ENCODE measurements around the gene CD200. TPM values are rescaled to one million over a fixed set of nuclear protein-coding genes. Genes with fewer than 3 reads are reported as not detected.

The CD200 gene
- total RNA-seq, 4 donors from 2014 or later = 2.5 to 15.6 (median 4.8) TPM

GRCh38 chr3:112372396-112372795, 39.4 kb downstream of the CD200 start:
- Histone ChIP-seq H3K27me3 (no peaks in the 10 kb centered on the region), H3K4me3 (no peak overlapping the region), H3K27ac (no peak overlapping the region), H3K4me1 (peaks cover 0 to 7% (median 0%) of the 10 kb centered on the region in 3 donors), H3K9me3 (no peaks in the 10 kb centered on the region), H3K36me3 (no peaks in the 10 kb centered on the region)
- 80 to 100% methylated on average over 1 of the region's 1 CpG for WGBS, 2 donors (ENCODE audit: low coverage in 1 of 2)
- ATAC-seq = peak; percentile 26
- TF ChIP-seq CTCF (IDR thresholded peaks at IDR 0.05) (no peak), EP300 (IDR thresholded peaks at IDR 0.05) (no peak), POLR2A (IDR thresholded peaks at IDR 0.05) (no peak), POLR2AphosphoS5 (IDR thresholded peaks at IDR 0.05) (no peak)

- TF ChIP-seq POLR2A (IDR thresholded peaks at IDR 0.05) (no peak), CTCF (IDR thresholded peaks at IDR 0.05) (no peak), EP300 (IDR thresholded peaks at IDR 0.05) (no peak), POLR2AphosphoS5 (IDR thresholded peaks at IDR 0.05) (no peak)
- H3K27me3 ChIP-seq = no peaks in the 10 kb centered on the region
- 67 to 82% methylated on average over 3 to 4 of the region's 4 CpGs for WGBS, 2 donors (ENCODE audit: low coverage in 1 of 2)
- peaks cover 0 to 15% (median 0%) of the 10 kb centered on the region in 3 donors for H3K4me1 ChIP-seq
- H3K36me3 ChIP-seq = no peaks in the 10 kb centered on the region
- no peak for ATAC-seq
- H3K9me3 ChIP-seq = no peaks in the 10 kb centered on the region
- H3K4me3 ChIP-seq = no peak overlapping the region
- no peak overlapping the region for H3K27ac ChIP-seq
Measured at GRCh38 chr3:112373476-112373875, 40.5 kb downstream of the CD200 start.

DNA sequence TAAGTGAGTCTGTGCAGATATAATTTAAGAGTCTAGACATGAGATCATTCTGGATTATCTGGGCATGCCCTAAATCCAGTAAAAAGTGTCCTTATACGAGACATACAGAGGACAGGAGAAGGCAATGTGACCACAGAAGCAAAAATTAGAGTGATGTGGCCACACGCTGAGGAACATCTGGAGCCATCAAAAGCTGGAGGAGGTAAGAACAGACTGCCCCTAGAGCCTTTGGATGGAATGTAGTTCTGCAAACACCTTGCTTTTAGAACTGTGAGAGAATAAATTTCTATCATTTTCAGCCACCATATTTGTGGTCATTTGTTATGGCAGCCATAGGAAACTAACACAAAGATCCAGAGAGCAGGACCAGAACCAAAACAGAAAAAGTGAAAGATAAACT, 41.0 kb downstream of the CD200 start:
- H3K4me3 ChIP-seq = no peak overlapping the region
- peak overlapping the region in 1 of 4 donors; percentile 1 for H3K27ac ChIP-seq
- no peak for ATAC-seq
- H3K9me3 ChIP-seq = no peaks in the 10 kb centered on the region
- peaks cover 0 to 17% (median 0%) of the 10 kb centered on the region in 3 donors for H3K4me1 ChIP-seq
- 95 to 100% methylated on average over 1 to 2 of the region's 2 CpGs for WGBS, 2 donors (ENCODE audit: low coverage in 1 of 2)
- H3K36me3 ChIP-seq = no peaks in the 10 kb centered on the region
- H3K27me3 ChIP-seq = no peaks in the 10 kb centered on the region
- TF ChIP-seq EP300 (IDR thresholded peaks at IDR 0.05) (no peak), POLR2AphosphoS5 (IDR thresholded peaks at IDR 0.05) (no peak), POLR2A (IDR thresholded peaks at IDR 0.05) (no peak), CTCF (IDR thresholded peaks at IDR 0.05) (no peak)

GRCh38 chr3:112374333-112374734, 41.4 kb downstream of the CD200 start:
- no peaks in the 10 kb centered on the region for H3K9me3 ChIP-seq
- H3K27me3 ChIP-seq = no peaks in the 10 kb centered on the region
- peak overlapping the region in 1 of 4 donors; percentile 1 for H3K27ac ChIP-seq
- WGBS, 2 donors (ENCODE audit: low coverage in 1 of 2) = 58 to 92% methylated on average over 5 of the region's 5 CpGs
- no peak for ATAC-seq
- TF ChIP-seq POLR2A (IDR thresholded peaks at IDR 0.05) (no peak), EP300 (IDR thresholded peaks at IDR 0.05) (no peak), CTCF (IDR thresholded peaks at IDR 0.05) (no peak), POLR2AphosphoS5 (IDR thresholded peaks at IDR 0.05) (no peak)
- H3K4me3 ChIP-seq = no peak overlapping the region
- H3K4me1 ChIP-seq = peaks cover 0 to 17% (median 0%) of the 10 kb centered on the region in 3 donors
- H3K36me3 ChIP-seq = no peaks in the 10 kb centered on the region

DNA sequence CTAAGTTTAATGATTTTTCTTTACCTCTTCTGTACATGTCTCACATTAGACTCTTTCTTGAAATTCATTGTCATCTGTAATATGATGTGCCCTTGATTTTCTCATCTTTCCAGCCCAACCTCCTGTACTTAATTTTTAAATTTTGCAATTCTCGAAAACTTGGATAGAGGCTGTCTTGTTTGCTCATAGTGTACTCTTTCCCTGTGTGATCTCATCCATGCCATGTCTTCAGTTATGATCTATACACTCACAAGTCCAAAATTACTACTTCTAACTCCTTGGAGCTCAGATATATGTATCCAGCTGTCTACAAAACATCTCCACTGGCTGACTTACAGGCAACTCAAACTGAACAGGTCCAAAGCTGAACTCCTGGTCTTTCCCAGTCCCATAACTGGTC, 42.2 kb downstream of the CD200 start:
- no peak for TF ChIP-seq EP300 (IDR thresholded peaks at IDR 0.05)
- no peak for TF ChIP-seq POLR2A (IDR thresholded peaks at IDR 0.05)
- TF ChIP-seq POLR2AphosphoS5 (IDR thresholded peaks at IDR 0.05) = no peak
- TF ChIP-seq CTCF (IDR thresholded peaks at IDR 0.05) = no peak
- H3K27ac ChIP-seq = no peak overlapping the region
- ATAC-seq = peak; percentile 33
- H3K9me3 ChIP-seq = no peaks in the 10 kb centered on the region
- peaks cover 0 to 17% (median 0%) of the 10 kb centered on the region in 3 donors for H3K4me1 ChIP-seq
- whole genome bisulfite sequencing, 2 donors (ENCODE audit: low coverage in 1 of 2) = 74 to 100% methylated on average over 1 of the region's 1 CpG
- H3K36me3 ChIP-seq = no peaks in the 10 kb centered on the region
- H3K4me3 ChIP-seq = no peak overlapping the region
- H3K27me3 ChIP-seq = no peaks in the 10 kb centered on the region
